Skeletal muscle satellite cell (primary cell): Measurements from ENCODE around the gene TPI1.
A peak's percentile ranks its signal among the peaks of the same experiment; 100 is the strongest.

Experiments used
- H3K27me3 ChIP-seq: 2 replicates; pipeline ENCODE4 v1.7.0; 2013; ENCODE audit warnings: low read length; ENCODE audit not compliant: control insufficient read depth, insufficient read depth
- H3K36me3 ChIP-seq: 2 replicates; pipeline ENCODE4 v1.7.0; 2013; ENCODE audit warnings: mild to moderate bottlenecking, control low read depth, low read length; ENCODE audit not compliant: insufficient read depth
- H3K4me1 ChIP-seq: 2 replicates; pipeline ENCODE4 v1.7.0; 2013; ENCODE audit warnings: low read length; ENCODE audit not compliant: control insufficient read depth, insufficient read depth
- H3K4me2 ChIP-seq: 2 replicates; pipeline ENCODE4 v1.7.0; 2013; ENCODE audit warnings: mild to moderate bottlenecking, low read length
- H3K4me3 ChIP-seq: 2 replicates; pipeline ENCODE4 v1.7.0; 2013; ENCODE audit warnings: low read length
- H3K9ac ChIP-seq: 2 replicates; pipeline ENCODE4 v1.7.0; 2013; ENCODE audit warnings: mild to moderate bottlenecking, low read depth, low read length, moderate library complexity
- H3K9me3 ChIP-seq: replicated peaks from 2 replicates; pipeline ENCODE4 v1.7.0; 2013; ENCODE audit warnings: mild to moderate bottlenecking, control low read depth, low read length

Gene TPI1

DNA sequence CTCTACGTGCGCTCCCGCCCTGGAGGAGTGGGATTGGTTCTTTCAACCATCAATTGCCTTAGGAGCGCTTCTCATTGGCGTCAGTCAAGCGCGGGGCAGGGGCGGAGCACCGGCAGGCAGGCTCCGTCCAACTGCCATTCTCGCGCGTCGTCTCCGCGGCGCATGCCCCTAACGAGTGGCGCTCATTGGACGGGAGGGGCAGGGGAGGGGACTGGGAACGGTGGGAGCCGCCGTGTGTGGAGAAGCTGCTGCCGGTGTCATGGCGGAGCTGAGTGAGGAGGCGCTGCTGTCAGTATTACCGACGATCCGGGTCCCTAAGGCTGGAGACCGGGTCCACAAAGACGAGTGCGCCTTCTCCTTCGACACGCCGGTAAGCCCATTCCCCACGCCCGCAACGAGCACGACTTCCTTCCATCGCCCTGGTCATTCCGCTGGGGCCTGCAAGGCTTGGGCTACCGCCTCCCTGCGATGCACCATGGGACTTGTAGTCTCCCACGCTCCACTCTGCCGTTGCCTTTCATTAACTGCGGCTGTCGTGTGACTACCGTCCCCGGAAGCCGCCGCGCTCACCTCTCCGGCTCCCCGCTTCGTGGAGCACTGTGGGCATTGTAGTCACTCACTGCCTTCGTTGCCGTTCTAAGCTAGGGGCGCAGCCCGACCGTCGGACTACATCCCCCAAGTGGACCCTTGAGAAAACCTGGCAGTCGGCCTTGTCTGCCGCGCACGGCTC lies 15.2 kb upstream of the TPI1 start, which contains the start of gene USP5:
TSS of gene USP5 (plus strand) at position 230 of the 730 bp plus-strand sequence. CDS start at position 260, 30 bp downstream.
- Histone ChIP-seq H3K9me3 (no peaks in the 10 kb centered on the region), H3K4me1 (peaks cover 29% of the 10 kb centered on the region), H3K27me3 (no peaks in the 10 kb centered on the region), H3K4me2 (peak within 1 kb of the TSS; percentile 88), H3K36me3 (peaks cover 49% of the 10 kb centered on the region), H3K9ac (peak within 1 kb of the TSS; percentile 87), H3K4me3 (peak within 1 kb of the TSS; percentile 90)

DNA sequence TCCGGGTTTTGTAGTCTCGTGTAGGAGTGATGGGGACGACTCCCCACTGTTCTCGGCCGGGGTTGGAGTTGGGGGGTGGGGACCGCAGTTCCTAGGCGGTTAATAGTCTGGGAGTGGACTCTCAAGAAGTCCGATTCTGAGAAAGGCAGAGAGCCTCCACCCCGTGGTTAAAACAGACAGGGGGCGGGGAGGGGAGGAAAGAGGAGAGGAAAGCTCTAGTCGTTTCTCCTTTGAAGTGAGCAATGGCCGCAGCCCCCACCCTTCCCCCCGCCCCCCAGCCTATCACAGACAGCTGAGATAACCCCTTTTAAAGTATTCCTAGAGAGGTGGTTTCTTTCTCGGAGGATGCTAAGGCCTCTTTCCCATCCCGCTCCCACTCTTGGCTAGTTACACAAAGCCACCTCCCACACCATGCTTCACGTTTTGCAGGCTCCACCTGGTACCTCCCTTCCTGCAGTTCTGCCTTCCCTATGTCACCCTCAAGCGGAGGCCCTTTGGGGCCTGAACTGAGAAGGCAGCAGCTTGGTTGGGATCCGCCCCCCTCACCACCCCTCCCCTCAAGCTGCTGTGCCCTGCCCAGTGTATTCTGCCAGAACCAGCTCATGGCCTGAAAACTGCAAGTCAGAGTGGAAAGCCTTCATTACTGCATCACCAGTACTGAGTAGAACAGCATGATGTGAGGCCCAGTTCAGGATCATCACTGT lies 14.5 kb upstream of the TPI1 start:
- Histone ChIP-seq H3K4me3 (peak overlapping the region; percentile 90), H3K4me2 (peak overlapping the region; percentile 88), H3K9me3 (no peaks in the 10 kb centered on the region), H3K36me3 (peaks cover 49% of the 10 kb centered on the region), H3K27me3 (no peaks in the 10 kb centered on the region), H3K9ac (peak overlapping the region; percentile 87), H3K4me1 (peaks cover 29% of the 10 kb centered on the region)

GRCh38 chr12:6853626-6854025 lies 13.7 kb upstream of the TPI1 start:
- Histone ChIP-seq H3K27me3 (no peaks in the 10 kb centered on the region), H3K4me2 (peak overlapping the region; percentile 88), H3K4me3 (peak overlapping the region; percentile 90), H3K4me1 (peaks cover 29% of the 10 kb centered on the region), H3K9ac (peak overlapping the region; percentile 87), H3K9me3 (no peaks in the 10 kb centered on the region), H3K36me3 (peaks cover 52% of the 10 kb centered on the region)

- H3K36me3 ChIP-seq: peaks cover 52% of the 10 kb centered on the region
- H3K9ac ChIP-seq: peak overlapping the region; percentile 87
- peak overlapping the region; percentile 90 for H3K4me3 ChIP-seq
- no peaks in the 10 kb centered on the region for H3K27me3 ChIP-seq
- H3K9me3 ChIP-seq: no peaks in the 10 kb centered on the region
- H3K4me1 ChIP-seq: peaks cover 29% of the 10 kb centered on the region
- H3K4me2 ChIP-seq: peak overlapping the region; percentile 88
Observed at GRCh38 chr12:6854036-6854435, 13.3 kb upstream of the TPI1 start.

DNA sequence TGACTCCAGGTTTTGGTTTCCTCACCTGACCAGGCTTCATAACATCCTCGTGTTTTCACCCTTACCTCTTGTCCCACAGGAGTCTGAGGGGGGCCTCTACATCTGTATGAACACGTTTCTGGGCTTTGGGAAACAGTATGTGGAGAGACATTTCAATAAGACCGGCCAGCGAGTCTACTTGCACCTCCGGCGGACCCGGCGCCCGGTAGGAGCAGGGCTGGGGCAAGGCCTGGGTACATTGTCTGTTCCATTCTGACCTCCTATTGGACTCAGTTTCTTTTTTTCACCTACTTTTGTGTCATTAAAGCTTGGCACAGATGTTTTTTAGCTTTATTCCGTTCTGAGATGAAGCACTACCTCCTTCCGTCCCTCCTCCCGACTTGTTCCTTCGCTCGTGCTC lies 12.0 kb upstream of the TPI1 start:
- Histone ChIP-seq H3K4me3 (no peak overlapping the region), H3K4me1 (peaks cover 19% of the 10 kb centered on the region), H3K9ac (no peak overlapping the region), H3K9me3 (no peaks in the 10 kb centered on the region), H3K36me3 (peaks cover 54% of the 10 kb centered on the region), H3K4me2 (no peak overlapping the region), H3K27me3 (no peaks in the 10 kb centered on the region)

- Histone ChIP-seq H3K4me2 (no peak overlapping the region), H3K36me3 (peaks cover 89% of the 10 kb centered on the region), H3K9ac (no peak overlapping the region), H3K27me3 (no peaks in the 10 kb centered on the region), H3K9me3 (no peaks in the 10 kb centered on the region), H3K4me3 (no peak overlapping the region), H3K4me1 (peaks cover 4% of the 10 kb centered on the region)
Observed at GRCh38 chr12:6858799-6859198, 8.5 kb upstream of the TPI1 start.

GRCh38 chr12:6860116-6860515 lies 7.2 kb upstream of the TPI1 start:
- H3K36me3 ChIP-seq: peaks cover 93% of the 10 kb centered on the region
- H3K9ac ChIP-seq: no peak overlapping the region
- no peaks in the 10 kb centered on the region for H3K27me3 ChIP-seq
- H3K9me3 ChIP-seq: no peaks in the 10 kb centered on the region
- no peak overlapping the region for H3K4me3 ChIP-seq
- H3K4me2 ChIP-seq: no peak overlapping the region
- no peaks in the 10 kb centered on the region for H3K4me1 ChIP-seq

DNA sequence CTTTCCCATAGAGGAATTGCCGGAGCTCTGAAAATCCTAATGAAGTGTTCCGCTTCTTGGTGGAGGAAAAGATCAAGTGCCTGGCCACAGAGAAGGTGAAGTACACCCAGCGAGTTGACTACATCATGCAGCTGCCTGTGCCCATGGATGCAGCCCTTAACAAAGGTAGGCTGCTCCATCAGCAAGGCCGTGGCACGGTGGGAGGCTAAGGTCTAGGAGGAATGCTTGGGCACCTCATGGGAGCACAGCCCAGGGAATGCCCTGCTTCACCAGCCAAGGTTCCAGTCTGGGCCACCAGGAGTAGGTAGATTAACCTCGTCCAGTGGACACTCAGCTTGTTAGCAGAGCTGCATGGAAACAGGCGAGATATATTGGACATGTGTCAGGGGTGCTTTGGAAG lies 6.4 kb upstream of the TPI1 start:
- H3K9ac ChIP-seq: no peak overlapping the region
- H3K4me2 ChIP-seq: no peak overlapping the region
- H3K9me3 ChIP-seq: no peaks in the 10 kb centered on the region
- H3K36me3 ChIP-seq: peaks cover 91% of the 10 kb centered on the region
- H3K4me1 ChIP-seq: no peaks in the 10 kb centered on the region
- no peaks in the 10 kb centered on the region for H3K27me3 ChIP-seq
- H3K4me3 ChIP-seq: no peak overlapping the region

DNA sequence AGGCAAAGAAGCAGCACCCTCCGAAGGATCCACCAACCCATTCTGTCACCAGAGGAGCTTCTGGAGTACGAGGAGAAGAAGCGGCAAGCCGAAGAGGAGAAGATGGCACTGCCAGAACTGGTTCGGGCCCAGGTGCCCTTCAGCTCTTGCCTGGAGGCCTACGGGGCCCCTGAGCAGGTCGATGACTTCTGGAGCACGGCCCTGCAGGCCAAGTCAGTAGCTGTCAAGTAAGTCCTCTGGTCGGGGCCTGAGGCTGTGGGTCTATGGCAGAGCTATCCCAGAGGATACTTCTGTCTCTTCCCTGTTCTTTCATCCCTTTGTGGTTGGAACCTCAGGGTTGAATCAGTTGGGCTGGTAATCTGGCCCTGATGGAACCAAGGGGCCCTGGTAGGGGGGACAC lies 5.9 kb upstream of the TPI1 start:
- Histone ChIP-seq H3K27me3 (no peaks in the 10 kb centered on the region), H3K9ac (no peak overlapping the region), H3K4me3 (no peak overlapping the region), H3K36me3 (peaks cover 90% of the 10 kb centered on the region), H3K9me3 (no peaks in the 10 kb centered on the region), H3K4me1 (peaks cover 3% of the 10 kb centered on the region), H3K4me2 (no peak overlapping the region)

DNA sequence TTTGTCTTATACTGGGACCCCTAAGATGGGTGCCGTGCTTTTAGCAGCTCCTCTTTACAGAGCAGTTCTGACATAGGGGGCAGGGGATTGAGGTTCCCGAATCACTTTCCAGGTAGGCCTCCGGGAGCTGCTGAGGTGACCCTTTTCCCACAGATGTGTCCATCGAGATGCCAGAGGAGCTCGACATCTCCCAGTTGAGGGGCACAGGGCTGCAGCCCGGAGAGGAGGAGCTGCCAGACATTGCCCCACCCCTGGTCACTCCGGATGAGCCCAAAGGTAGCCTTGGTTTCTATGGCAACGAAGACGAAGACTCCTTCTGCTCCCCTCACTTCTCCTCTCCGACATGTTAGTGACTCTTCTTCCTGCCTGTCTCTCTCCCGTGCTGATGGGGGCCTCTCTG lies 4.3 kb upstream of the TPI1 start:
- no peaks in the 10 kb centered on the region for H3K27me3 ChIP-seq
- no peak overlapping the region for H3K4me2 ChIP-seq
- H3K4me1 ChIP-seq: peaks cover 11% of the 10 kb centered on the region
- H3K36me3 ChIP-seq: peaks cover 74% of the 10 kb centered on the region
- H3K9me3 ChIP-seq: no peaks in the 10 kb centered on the region
- no peak overlapping the region for H3K4me3 ChIP-seq
- H3K9ac ChIP-seq: no peak overlapping the region

DNA sequence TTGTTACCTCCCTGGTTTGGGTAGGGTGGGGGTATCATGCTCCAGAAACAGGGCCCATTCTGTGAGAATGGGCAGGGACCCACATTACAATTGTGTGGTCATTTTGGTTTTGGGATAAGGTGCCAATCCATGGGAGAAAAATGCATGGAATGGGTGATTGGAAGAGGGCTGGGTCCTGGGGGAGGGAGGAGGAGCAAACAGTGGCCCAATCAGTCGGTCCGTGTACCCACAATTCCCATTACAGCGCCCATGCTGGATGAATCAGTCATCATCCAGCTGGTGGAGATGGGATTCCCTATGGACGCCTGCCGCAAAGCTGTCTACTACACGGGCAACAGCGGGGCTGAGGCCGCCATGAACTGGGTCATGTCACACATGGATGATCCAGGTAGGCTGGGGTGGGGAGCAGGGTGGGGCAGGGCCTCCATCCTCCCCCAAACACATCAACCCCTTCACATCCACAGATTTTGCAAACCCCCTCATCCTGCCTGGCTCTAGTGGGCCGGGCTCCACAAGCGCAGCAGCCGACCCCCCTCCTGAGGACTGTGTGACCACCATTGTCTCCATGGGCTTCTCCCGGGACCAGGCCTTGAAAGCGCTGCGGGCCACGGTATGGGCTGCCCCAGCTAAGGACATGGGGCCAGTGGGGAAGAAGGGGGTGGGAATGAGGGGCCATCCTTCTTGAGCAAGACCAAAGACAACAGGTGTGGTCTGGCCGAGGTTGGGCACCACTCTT lies 3.6 kb upstream of the TPI1 start:
- Histone ChIP-seq H3K36me3 (peaks cover 67% of the 10 kb centered on the region), H3K4me1 (peaks cover 12% of the 10 kb centered on the region)

More for the DNA sequence above, 3.6 kb upstream of the TPI1 start:
- no peak overlapping the region for H3K9ac ChIP-seq
- H3K27me3 ChIP-seq: no peaks in the 10 kb centered on the region
- no peak overlapping the region for H3K4me2 ChIP-seq
- H3K9me3 ChIP-seq: no peaks in the 10 kb centered on the region
- no peak overlapping the region for H3K4me3 ChIP-seq
